ENCODE results near the gene HSD3B2.

DNA sequence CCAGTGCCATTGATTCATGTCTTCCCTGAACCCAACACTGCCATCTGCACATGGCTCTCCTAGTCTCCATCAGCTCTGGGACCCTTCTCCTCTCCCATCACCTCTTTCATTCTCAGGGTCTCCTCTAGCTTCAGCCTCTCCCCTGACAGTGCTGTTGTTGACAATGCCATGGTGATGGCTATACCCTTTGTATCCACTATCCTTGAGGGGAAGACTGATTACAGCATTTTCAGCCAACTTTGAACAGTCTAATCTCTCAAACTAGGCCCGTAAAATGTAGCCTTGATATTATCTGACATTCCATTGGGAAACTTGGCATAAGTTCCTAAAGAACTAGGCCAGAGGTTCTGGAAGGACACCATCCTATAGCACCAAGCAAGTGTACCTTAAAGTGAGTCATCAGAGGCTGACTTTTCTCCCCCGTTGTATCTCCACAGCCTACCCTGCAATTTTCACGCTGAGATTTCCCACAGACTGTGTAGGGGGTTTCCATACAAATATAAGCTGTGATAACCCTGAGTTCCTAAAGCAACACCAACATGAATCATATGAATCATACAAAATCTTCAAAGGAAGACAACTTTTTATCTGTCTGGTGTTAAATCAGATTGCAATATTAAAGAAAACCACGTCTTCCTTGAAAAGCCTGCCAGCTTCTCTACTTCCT, 40.6 kb upstream of the HSD3B2 start:
- TF ChIP-seq, protein P1, sequence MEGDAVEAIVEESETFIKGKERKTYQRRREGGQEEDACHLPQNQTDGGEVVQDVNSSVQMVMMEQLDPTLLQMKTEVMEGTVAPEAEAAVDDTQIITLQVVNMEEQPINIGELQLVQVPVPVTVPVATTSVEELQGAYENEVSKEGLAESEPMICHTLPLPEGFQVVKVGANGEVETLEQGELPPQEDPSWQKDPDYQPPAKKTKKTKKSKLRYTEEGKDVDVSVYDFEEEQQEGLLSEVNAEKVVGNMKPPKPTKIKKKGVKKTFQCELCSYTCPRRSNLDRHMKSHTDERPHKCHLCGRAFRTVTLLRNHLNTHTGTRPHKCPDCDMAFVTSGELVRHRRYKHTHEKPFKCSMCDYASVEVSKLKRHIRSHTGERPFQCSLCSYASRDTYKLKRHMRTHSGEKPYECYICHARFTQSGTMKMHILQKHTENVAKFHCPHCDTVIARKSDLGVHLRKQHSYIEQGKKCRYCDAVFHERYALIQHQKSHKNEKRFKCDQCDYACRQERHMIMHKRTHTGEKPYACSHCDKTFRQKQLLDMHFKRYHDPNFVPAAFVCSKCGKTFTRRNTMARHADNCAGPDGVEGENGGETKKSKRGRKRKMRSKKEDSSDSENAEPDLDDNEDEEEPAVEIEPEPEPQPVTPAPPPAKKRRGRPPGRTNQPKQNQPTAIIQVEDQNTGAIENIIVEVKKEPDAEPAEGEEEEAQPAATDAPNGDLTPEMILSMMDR (IDR thresholded peaks at IDR 0.05; ENCODE audit: poor library complexity) = no peak
- TF ChIP-seq EZH2 (IDR thresholded peaks at IDR 0.05; ENCODE audit: borderline replicate concordance) = no peak

Data from hepatocyte (in vitro differentiated cells).